Endothelial cell of umbilical vein (primary cell): ENCODE measurements around the gene TUBA4A. TPM values are rescaled to one million over a fixed set of nuclear protein-coding genes. Genes with fewer than 3 reads are reported as not detected.
A peak's percentile ranks its signal among the peaks of the same experiment; 100 is the strongest.

Source experiments
- BruUV-seq: library from RNA; stranded (reverse); fragments of 400-500 nt; replicated peaks from 2 replicates; lab custom pipeline; 2021; lab: Mats Ljungman, UMichigan
- CTCF ChIA-PET: fragments of 300-600, 350-600 bp; sonication (Branson Sonifier 250); formaldehyde crosslinking; loops from one replicate; lab custom pipeline; 2021; ENCODE audit warnings: antibody characterized with exemption, inconsistent platforms; lab: Charles Lee
- POLR2A ChIA-PET: fragments of 300-600, 350-600 bp; sonication (Branson Sonifier 250); formaldehyde crosslinking; loops from one replicate; lab custom pipeline; 2021; ENCODE audit warnings: antibody characterized with exemption, inconsistent platforms; lab: Charles Lee
- DNase-seq: peaks from one replicate; pipeline ENCODE4 v3.0.0-alpha.2; 2011; ENCODE audit warnings: low read depth, low spot score
- FAIRE-seq: peaks from 2 replicates; lab custom pipeline; 2011; peaks lifted over from hg19 to GRCh38; lab: Jason Lieb, UNC
- H2AFZ ChIP-seq: 2 replicates; pipeline ENCODE4 v1.6.0; 2012; ENCODE audit warnings: low read depth, low read length, control low read depth, inconsistent platforms
- H3K27ac ChIP-seq: 2 replicates; pipeline ENCODE4 v1.5.1; 2011; ENCODE audit warnings: low read depth, mild to moderate bottlenecking, control low read depth, low read length, moderate library complexity; ENCODE audit not compliant: insufficient read depth
- H3K27me3 ChIP-seq, 2 experiments: 2 replicates each; pipeline versions ENCODE4 v1.6.0 to v1.6.1; 2011; ENCODE audit warnings: low read length in 2 of 2, mixed read lengths in 1 of 2; ENCODE audit not compliant: control insufficient read depth in 2 of 2, insufficient read depth in 2 of 2
- H3K36me3 ChIP-seq, 2 experiments: 2 replicates in 1 of 2; 3 replicates in 1 of 2; pipeline ENCODE4 v1.5.1; 2011; ENCODE audit warnings: low read length in 2 of 2, mild to moderate bottlenecking in 1 of 2, moderate library complexity in 1 of 2; ENCODE audit not compliant: control insufficient read depth in 2 of 2, insufficient read depth in 2 of 2; ENCODE audit errors: extremely low read depth in 1 of 2
- H3K4me1 ChIP-seq: 3 replicates; pipeline ENCODE4 v1.5.1; 2011; ENCODE audit warnings: mild to moderate bottlenecking, low read length; ENCODE audit not compliant: control insufficient read depth, insufficient read depth; ENCODE audit errors: extremely low read depth
- H3K4me2 ChIP-seq: 2 replicates; pipeline ENCODE4 v1.6.1; 2011; ENCODE audit warnings: low read length, control low read depth, mixed read lengths; ENCODE audit not compliant: insufficient read depth
- H3K4me3 ChIP-seq, 3 experiments: fragments of 200-600 bp in 1 of 3; sonication (generic), shearing (Covaris generic) in 1 of 3; replicated peaks in 1 of 3; 2 replicates each; pipeline ENCODE4 v1.5.1; 2011 to 2016; ENCODE audit warnings: control low read depth in 3 of 3, low read length in 3 of 3, mild to moderate bottlenecking in 2 of 3, inconsistent platforms in 1 of 3, low read depth in 1 of 3, moderate library complexity in 1 of 3; ENCODE audit not compliant: insufficient read depth in 1 of 3
- H3K79me2 ChIP-seq: 2 replicates; pipeline ENCODE4 v1.6.0; 2012; ENCODE audit warnings: low read length, inconsistent platforms; ENCODE audit not compliant: control insufficient read depth, insufficient read depth
- H3K9ac ChIP-seq: replicated peaks from 2 replicates; pipeline ENCODE3; 2011; ENCODE audit warnings: low read length, control low read depth; ENCODE audit not compliant: insufficient read depth; ENCODE audit errors: extremely low read depth
- H3K9me1 ChIP-seq: replicated peaks from 3 replicates; pipeline ENCODE4 v1.6.0; 2011; ENCODE audit warnings: mild to moderate bottlenecking, low read length; ENCODE audit not compliant: control insufficient read depth, insufficient read depth; ENCODE audit errors: extremely low read depth
- H3K9me3 ChIP-seq: replicated peaks from 2 replicates; pipeline ENCODE4 v1.5.1; 2012; ENCODE audit warnings: low read length, inconsistent platforms; ENCODE audit not compliant: control insufficient read depth, insufficient read depth
- H4K20me1 ChIP-seq: replicated peaks from 2 replicates; pipeline ENCODE3; 2011; ENCODE audit warnings: mild to moderate bottlenecking, low read length; ENCODE audit not compliant: control insufficient read depth, insufficient read depth; ENCODE audit errors: extremely low read depth
- FOS ChIP-seq: IDR thresholded peaks from 2 replicates; pipeline ENCODE4 v1.6.1; 2011; ENCODE audit warnings: mild to moderate bottlenecking, low read length, moderate library complexity, borderline replicate concordance; ENCODE audit not compliant: insufficient read depth
- MYC ChIP-seq: IDR thresholded peaks from one replicate; pipeline ENCODE4 v1.6.1; 2011; ENCODE audit warnings: mild to moderate bottlenecking, low read depth, low read length
- POLR2A ChIP-seq: IDR thresholded peaks from 2 replicates; pipeline ENCODE4 v1.6.1; 2012; ENCODE audit warnings: low read depth, mild to moderate bottlenecking, control low read depth, low read length
- dilution Hi-C: fragments of 300-500 bp; cut with MboI; formaldehyde crosslinking; loops from one replicate; pipeline ENCODE4 v1.15.0; 2019; ENCODE audit warnings: low sequenced_read_pairs; ENCODE audit not compliant: extremely low pct_ligation_motif_present
- intact Hi-C: fragments of 100-400 bp; cut with micrococcal nuclease; formaldehyde crosslinking; loops from one replicate; pipeline ENCODE4 v1.10.0; 2022
- polyA plus RNA-seq, 4 experiments: library from polyadenylated mRNA; depleted of rRNA in 3 of 4; stranded (reverse) in 3 of 4; unstranded in 1 of 4; fragments of >200 nt; gene quantifications; 2 replicates each; pipeline versions ENCODE4 v1.2.1 to v1.2.3, GENCODE V29; 2011 to 2012; ENCODE audit warnings: missing spikeins in 1 of 4
- total RNA-seq: library from RNA; stranded (reverse); gene quantifications from 2 replicates; pipeline ENCODE4 v1.2.3, GENCODE V29; 2021
- TF ChIP-seq, protein P1 (sequence below), 2 donors: IDR thresholded peaks; 1 replicate in 1 of 2; 2 replicates in 1 of 2; pipeline ENCODE4 v1.5.1; 2011; ENCODE audit warnings: low read length in 2 of 2, mild to moderate bottlenecking in 2 of 2, moderate library complexity in 2 of 2, control low read depth in 1 of 2, inconsistent platforms in 1 of 2, low read depth in 1 of 2; ENCODE audit not compliant: insufficient read depth in 1 of 2; ENCODE audit errors: extremely low read depth in 1 of 2

The TUBA4A gene
- total and polyA plus RNA-seq, 2 donors (not counting 3 experiments of a cell fraction or from before 2014, with no cell fraction given) = 16.5 to 24.8 TPM

GRCh38 chr2:219278655-219279150 lies 25.0 kb upstream of the TUBA4A start:
- Histone ChIP-seq H3K9ac (peak overlapping the region; percentile 60), H3K36me3 (peaks cover 0 to 9% of the 10 kb centered on the region in 2 experiments), H3K9me3 (no peaks in the 10 kb centered on the region), H3K27ac (peak overlapping the region; percentile 81), H3K9me1 (no peaks in the 10 kb centered on the region), H3K79me2 (no peaks in the 10 kb centered on the region), H3K27me3 (no peaks in the 10 kb centered on the region), H3K4me3 (peak overlapping the region in 2 of 3 experiments; percentile 17 to 47), H3K4me2 (peak overlapping the region; percentile 37), H2AFZ (peak overlapping the region; percentile 79), H4K20me1 (no peaks in the 10 kb centered on the region), H3K4me1 (peaks cover 17% of the 10 kb centered on the region)
- dilution Hi-C loops (no loop called here), intact Hi-C loops (loop anchor here (1.0 to 5.0 kb wide), 9 partner anchors 16 to 118 kb away; partner anchors contain the start of genes ABCB6, DNPEP, GLB1L and NHEJ1)
- POLR2A ChIA-PET = interaction anchor here (0.6 to 1.9 kb wide), 5 partner anchors 24 to 109 kb away, joined by 3 to 6 read pairs (median 3); partner anchors contain the start of genes DNPEP, GLB1L and STK16
- no peak for DNase-seq
- FAIRE-seq = no peak
- no peak for TF ChIP-seq MYC
- TF ChIP-seq POLR2A = no peak
- TF ChIP-seq FOS = peak; percentile 72
- BruUV-seq = TSS peak; percentile 83
- CTCF ChIA-PET = interaction anchor here (0.6 to 12.6 kb wide), 19 partner anchors 10 to 299 kb away, joined by 3 to 253 read pairs (median 4); partner anchors contain the start of genes ABCB6, ANKZF1, ATG9A and CNPPD1

DNA sequence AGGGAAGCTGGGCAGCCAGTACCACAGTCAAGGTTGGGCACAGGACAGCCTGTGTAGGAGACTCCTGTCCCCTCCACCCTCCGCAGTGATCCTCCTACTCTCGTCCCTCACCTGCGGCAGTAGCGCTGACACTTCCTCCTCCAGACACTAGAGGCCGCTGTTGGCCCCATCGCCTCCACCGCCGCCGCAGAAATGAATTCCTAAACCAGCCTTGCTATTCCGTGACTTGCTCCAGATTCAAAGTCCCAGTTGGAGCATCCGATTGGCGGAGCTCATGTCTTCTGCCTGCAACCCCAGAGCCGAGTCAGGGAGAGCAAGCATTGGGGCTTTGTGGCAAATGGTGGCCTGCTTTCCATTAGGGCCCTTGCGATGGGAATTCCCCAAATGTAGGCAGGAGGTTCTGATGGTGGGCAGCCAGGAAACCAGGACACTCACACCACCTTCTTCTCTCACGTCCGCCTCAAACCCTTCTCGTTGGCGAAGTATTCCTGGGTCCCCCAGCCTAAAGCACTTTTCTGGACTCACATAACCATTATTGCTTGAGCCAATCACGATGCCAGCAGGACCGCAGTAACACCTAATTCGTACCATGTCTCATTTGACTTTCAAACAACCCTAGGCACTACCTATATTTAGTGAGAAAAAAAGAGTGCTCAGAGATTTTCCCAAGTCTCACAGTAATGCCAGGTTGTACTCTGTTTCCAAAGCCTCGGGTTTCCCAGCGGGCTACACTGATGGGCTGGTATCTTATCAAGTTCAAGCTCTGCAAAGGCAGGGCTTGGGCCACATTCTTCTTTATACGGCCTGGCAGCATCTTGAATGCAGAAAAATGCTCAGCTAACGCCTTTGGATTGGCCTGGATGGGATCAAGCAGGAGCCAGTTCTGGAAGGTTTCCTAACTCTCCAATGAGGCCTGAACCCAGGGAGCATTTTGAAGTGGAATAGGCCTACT lies 24.3 kb upstream of the TUBA4A start:
- Histone ChIP-seq H2AFZ (peak overlapping the region; percentile 79), H3K79me2 (no peaks in the 10 kb centered on the region), H3K4me2 (peak overlapping the region; percentile 37), H3K9ac (peak overlapping the region; percentile 60), H3K9me1 (no peaks in the 10 kb centered on the region), H3K27ac (peak overlapping the region; percentile 81), H3K9me3 (no peaks in the 10 kb centered on the region), H3K4me3 (no peak overlapping the region), H3K36me3 (peaks cover 0 to 6% of the 10 kb centered on the region in 2 experiments), H3K4me1 (peaks cover 17% of the 10 kb centered on the region), H3K27me3 (no peaks in the 10 kb centered on the region), H4K20me1 (no peaks in the 10 kb centered on the region)
- POLR2A ChIA-PET = interaction anchor here (0.6 to 1.1 kb wide), 2 partner anchors 23 to 26 kb away, joined by 3 to 4 read pairs; no protein-coding TSS in a partner anchor
- CTCF ChIA-PET = interaction anchor here (0.6 to 12.6 kb wide), 16 partner anchors 11 to 298 kb away, joined by 3 to 253 read pairs (median 4); partner anchors contain the start of genes ABCB6, ANKZF1, ATG9A and CNPPD1
- DNase-seq (peak; percentile 75), FAIRE-seq (peak; percentile 96)
- TF ChIP-seq, protein P1, sequence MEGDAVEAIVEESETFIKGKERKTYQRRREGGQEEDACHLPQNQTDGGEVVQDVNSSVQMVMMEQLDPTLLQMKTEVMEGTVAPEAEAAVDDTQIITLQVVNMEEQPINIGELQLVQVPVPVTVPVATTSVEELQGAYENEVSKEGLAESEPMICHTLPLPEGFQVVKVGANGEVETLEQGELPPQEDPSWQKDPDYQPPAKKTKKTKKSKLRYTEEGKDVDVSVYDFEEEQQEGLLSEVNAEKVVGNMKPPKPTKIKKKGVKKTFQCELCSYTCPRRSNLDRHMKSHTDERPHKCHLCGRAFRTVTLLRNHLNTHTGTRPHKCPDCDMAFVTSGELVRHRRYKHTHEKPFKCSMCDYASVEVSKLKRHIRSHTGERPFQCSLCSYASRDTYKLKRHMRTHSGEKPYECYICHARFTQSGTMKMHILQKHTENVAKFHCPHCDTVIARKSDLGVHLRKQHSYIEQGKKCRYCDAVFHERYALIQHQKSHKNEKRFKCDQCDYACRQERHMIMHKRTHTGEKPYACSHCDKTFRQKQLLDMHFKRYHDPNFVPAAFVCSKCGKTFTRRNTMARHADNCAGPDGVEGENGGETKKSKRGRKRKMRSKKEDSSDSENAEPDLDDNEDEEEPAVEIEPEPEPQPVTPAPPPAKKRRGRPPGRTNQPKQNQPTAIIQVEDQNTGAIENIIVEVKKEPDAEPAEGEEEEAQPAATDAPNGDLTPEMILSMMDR (IDR thresholded peaks at IDR 0.05; ENCODE audit: extremely low read depth in 1 of 2, insufficient read depth in 1 of 2, low read depth in 1 of 2, low read length in 2 of 2) = peak; percentile 98
- no peak for TF ChIP-seq FOS
- no TSS peak for BruUV-seq
- intact Hi-C loops (loop anchor here (1.0 to 5.0 kb wide), 2 partner anchors 49 to 109 kb away; partner anchors contain the start of genes ANKZF1, ATG9A and DNPEP), dilution Hi-C loops (no loop called here)
